HG02798 (cell line): ENCODE results near the gene XBP1.
"Not testable (repeated sequence)": the region's sequence is repeated elsewhere in the genome, so short reads cannot be mapped to it uniquely, and the experiment has no call there.

Experiments
- ATAC-seq: cut with Tn5 transposase; IDR thresholded peaks from one replicate; pipeline ENCODE4 v1.9.1; 2021; ENCODE audit warnings: mild to moderate bottlenecking; ENCODE audit not compliant: unreplicated experiment, poor library complexity

XBP1 gene

GRCh38 chr22:28800308-28801041, at the start of gene XBP1:
Gene XBP1 (minus strand): TSS chr22:28800569.
- peak; percentile 94 for ATAC-seq

GRCh38 chr22:28846994-28847393, 46.6 kb upstream of the XBP1 start:
- no peak for ATAC-seq

GRCh38 chr22:28844277-28844676, 43.9 kb upstream of the XBP1 start:
- ATAC-seq: not testable (repeated sequence)

GRCh38 chr22:28843633-28844032, 43.3 kb upstream of the XBP1 start:
- ATAC-seq: no peak

- no peak for ATAC-seq
Measured at GRCh38 chr22:28841111-28841510, 40.7 kb upstream of the XBP1 start.

GRCh38 chr22:28838971-28839370, 38.6 kb upstream of the XBP1 start:
- ATAC-seq: no peak

- no peak for ATAC-seq
Measured at GRCh38 chr22:28837640-28838039, 37.3 kb upstream of the XBP1 start.

- no peak for ATAC-seq
Measured at GRCh38 chr22:28835630-28836189, 35.3 kb upstream of the XBP1 start.

- ATAC-seq: no peak
Measured at GRCh38 chr22:28833276-28833923, 33.0 kb upstream of the XBP1 start.

GRCh38 chr22:28832731-28833130, 32.4 kb upstream of the XBP1 start:
- ATAC-seq: no peak

- no peak for ATAC-seq
Measured at GRCh38 chr22:28831140-28832072, 31.0 kb upstream of the XBP1 start.

GRCh38 chr22:28830441-28830840, 30.1 kb upstream of the XBP1 start:
- ATAC-seq: no peak

- ATAC-seq: no peak
Measured at GRCh38 chr22:28829358-28830181, 29.2 kb upstream of the XBP1 start.

- ATAC-seq: no peak
Measured at GRCh38 chr22:28826921-28827320, 26.6 kb upstream of the XBP1 start.

- not testable (repeated sequence) for ATAC-seq
Measured at GRCh38 chr22:28826430-28826829, 26.1 kb upstream of the XBP1 start.

- ATAC-seq: not testable (repeated sequence)
Measured at GRCh38 chr22:28824455-28824854, 24.1 kb upstream of the XBP1 start.

GRCh38 chr22:28822930-28823551, 22.7 kb upstream of the XBP1 start:
- peak; percentile 36 for ATAC-seq

GRCh38 chr22:28821452-28821851, 21.1 kb upstream of the XBP1 start:
- ATAC-seq: no peak

- ATAC-seq: no peak
Measured at GRCh38 chr22:28820885-28821284, 20.5 kb upstream of the XBP1 start.
